GM18519 (cell line): ENCODE data around the gene ATP2C2.
"Not testable (repeated sequence)": the region's sequence is repeated elsewhere in the genome, so short reads cannot be mapped to it uniquely, and the experiment has no call there.

Source experiments
- ATAC-seq: cut with Tn5 transposase; IDR thresholded peaks from one replicate; pipeline ENCODE4 v1.9.1; 2021; ENCODE audit warnings: mild to moderate bottlenecking, moderate library complexity; ENCODE audit not compliant: unreplicated experiment, low FRiP score

ATP2C2 gene

DNA sequence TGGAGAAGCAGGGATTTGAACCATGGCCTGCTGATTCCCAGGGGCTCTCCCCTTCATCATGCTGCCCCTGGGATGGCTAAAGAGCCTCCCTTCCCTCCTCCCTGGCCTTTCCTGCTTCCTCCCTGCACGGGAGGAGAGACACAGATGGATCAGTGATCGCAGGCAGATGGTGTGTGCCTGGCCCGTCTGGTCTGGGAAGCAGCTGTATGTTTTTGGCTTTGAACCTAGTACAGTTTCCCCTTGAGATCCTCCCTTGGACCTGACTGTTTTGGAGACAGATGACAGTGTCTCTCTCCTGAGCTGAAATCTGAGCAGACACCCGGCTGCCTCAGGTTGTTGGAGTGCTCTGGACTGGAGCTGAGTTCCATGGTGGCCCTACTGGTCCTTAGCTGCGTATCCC lies 29.0 kb upstream of the ATP2C2 start:
- ATAC-seq = no peak

DNA sequence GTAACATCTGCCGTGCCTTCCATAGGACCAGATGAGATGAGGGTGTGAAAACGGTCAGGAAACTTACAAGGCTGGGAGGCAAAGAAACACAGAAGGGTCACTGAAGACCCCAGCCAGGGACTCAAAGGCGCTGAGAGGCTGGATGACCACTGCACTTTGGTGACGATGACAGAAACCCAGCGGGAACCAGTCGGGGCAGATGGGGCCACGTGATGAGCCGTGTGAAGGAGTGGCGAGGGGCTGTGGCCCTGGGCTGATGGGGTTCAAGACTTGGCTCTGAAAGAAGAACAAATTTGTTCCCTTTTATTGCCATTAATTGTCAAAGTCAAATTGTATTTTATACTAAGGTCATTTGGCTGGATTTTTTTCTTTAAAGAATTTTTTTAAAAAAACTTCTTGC lies 28.6 kb upstream of the ATP2C2 start:
- ATAC-seq = no peak

DNA sequence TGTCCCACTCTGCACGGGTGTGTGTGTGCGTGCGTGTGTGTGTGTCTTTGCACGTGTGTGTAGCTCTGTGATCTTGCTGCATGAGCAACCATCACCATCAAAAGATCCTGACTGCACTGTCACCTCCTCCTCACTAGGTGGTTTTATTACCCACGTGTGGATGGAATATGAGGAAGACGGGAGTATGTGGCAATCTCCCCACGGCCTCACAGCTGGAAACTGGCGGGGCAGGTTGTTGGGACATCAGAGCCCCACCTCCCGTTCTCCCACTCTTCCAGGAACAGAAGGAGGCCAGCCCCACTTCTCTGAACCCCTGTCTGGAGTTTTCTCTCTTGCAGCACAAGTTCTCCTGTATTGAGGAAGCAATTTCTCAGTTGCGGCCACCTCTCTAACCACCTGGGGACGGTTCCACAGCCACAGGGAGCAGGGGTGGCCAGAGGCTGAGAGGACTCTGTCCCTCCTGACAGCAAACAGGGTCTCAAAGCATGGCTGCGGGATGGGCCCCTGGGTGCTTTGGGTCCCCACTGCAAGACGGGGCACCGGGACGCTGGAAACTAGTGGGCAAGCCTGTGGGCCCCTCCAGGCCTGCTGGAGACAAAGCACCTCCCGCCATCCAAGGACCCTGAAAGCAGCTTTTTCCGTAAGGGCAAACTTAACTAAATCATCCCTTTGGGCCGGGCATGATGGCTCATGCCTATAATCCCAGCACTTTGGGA lies 27.9 kb upstream of the ATP2C2 start:
- no peak for ATAC-seq

DNA sequence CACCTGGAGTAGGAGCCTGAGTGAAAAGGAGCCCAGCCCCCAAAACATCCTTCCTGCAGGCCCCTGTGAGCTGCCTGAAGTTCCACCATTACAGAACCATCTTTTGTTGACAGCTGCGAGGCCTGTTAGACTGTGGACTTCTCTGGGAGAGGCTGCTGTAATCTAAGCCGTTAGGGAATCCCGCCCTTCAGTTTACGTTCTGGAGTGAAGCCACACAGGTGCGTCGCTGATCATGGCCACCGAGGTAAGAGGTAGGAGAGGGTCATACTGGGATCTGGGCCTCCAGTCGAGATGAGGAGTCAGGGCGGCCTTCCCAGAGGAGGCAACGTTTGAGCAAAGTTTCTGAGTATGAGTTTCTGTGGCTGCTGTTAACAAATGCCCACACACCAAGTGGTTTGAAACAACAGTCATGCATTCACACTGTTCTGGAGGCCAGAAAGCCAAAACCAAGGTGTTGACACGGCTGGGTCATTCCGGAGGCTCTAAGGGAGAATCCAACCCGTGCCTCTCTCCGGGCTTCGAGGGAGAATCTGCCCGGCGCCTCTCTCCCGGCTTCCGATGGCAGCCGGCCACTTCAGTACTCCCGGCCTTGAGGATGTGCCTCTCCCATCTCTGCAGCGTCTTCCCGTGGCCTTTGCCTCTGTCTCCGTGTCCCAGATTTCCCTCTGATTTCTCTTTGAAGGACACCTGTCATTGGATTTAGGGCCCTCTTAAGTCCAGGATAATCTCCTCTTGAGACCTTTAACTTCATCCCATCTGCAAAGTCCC lies 26.6 kb upstream of the ATP2C2 start:
- ATAC-seq = no peak

DNA sequence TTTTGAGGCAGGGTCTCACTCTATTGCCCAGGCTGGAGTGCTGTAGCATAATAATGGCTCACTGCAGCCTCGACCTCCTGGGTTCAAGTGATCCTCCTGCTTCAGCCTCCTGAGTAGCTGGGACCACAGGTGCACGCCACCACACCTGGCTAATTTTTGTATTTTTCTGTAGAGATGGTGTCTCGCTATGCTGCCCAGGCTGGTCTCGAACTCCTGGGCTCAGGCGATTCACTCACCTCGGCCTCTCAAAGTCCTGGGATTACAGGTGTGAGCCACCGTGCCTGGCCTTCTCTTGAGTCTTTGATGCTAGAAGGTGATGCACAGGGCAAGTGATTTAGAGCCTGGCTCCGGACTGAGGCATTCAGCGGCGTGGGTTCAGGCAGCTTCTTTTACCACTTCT lies 24.5 kb upstream of the ATP2C2 start:
- not testable (repeated sequence) for ATAC-seq

DNA sequence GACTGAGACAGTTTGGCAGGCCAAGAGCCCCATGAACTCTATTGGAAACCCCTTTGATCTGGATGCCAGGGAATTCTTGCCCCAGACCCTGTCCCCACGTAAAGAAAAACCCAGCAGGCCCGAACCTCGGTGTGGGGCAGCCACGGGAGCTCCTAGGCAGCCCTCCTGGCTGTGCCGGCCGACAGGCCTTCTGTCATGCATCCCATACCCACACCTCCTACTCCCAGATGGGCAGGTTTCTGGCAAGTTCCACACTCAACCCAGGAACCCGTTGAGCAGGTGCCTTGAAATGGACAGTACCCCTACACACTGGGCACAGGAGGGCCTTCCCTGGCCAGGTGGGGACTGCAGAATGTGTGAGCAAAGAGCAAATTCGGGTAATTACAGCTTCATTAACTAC lies 23.6 kb upstream of the ATP2C2 start:
- ATAC-seq = no peak

DNA sequence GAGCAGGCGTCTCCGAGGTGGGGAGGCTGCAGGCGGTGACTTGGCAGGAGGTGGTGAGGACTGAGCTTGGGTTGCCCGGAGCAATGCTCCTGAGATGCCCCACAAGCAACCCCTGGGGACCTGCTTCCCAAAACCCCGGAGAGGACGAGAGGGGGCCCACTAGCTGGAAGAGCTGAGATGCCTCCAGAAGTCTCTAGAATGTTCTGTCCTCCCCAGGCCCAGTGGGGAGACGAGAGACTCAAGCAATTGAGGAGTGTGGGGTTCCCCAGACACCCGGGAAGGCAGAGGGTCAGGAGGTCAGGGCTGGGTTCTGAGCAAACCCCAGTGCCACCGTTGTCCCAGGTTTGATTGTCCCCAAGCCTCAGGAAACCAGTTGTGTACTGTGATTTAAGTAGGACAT lies 21.2 kb upstream of the ATP2C2 start:
- no peak for ATAC-seq

DNA sequence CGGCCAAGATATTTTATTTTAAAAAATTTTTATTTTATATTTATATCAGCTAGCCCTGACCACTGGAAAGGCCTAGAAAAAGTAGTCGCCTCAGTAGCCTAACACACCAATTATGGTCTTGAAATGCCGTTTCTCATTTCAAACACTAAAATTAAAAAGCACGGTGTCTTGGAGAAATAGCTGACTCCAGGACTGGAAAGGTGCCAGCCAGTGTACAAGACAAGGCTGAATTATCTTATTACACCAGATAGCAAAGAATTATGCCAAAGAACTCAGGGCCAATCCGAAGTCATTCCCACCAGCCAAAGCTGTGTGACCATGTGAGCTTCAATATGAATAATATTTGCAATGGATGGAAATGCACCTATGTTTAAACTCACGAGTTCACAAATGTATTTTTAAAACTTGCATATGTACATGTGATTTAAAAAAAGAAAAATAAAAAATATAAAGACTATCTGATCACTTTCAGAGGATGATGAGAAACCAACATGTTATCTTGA lies 19.9 kb upstream of the ATP2C2 start:
- ATAC-seq = no peak

DNA sequence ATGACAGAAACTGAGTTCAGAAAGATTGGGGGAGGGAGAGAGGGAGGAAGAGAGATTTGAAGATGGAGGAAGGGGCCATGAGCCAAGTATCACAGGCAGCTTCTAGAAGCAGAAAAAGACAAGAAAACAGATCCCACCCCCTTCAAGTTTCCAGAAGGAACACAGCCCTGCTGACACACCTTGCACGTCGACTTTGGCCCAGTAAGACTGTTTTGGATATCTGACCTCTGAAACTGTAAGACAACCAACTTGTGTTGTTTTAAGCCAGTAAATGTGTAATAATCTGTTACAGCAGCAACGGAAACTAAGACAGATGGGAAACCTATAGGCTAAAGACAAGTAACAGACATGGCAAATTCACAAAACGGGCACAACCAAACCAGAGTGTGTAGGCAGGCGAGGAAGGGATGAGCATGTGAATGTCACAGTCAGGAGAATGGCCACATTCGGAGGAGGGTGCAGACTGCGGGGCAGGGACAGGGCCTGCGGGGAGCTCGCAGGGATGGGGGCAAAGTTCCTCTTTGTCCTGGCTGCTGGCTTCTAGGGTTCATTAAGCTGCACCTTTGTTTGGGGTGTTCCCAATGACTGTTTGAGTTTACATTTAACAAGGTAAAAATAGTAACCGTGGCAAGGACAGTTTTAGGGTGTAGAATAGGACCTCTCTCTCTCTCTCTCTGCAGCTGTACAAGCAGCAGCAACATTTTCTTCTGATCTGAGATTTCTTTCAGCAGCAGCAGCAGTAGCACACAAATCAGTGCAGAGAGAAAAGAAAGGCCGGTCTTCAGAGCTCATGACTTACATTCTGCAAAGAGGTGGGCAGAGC lies 18.3 kb upstream of the ATP2C2 start:
- no peak for ATAC-seq

DNA sequence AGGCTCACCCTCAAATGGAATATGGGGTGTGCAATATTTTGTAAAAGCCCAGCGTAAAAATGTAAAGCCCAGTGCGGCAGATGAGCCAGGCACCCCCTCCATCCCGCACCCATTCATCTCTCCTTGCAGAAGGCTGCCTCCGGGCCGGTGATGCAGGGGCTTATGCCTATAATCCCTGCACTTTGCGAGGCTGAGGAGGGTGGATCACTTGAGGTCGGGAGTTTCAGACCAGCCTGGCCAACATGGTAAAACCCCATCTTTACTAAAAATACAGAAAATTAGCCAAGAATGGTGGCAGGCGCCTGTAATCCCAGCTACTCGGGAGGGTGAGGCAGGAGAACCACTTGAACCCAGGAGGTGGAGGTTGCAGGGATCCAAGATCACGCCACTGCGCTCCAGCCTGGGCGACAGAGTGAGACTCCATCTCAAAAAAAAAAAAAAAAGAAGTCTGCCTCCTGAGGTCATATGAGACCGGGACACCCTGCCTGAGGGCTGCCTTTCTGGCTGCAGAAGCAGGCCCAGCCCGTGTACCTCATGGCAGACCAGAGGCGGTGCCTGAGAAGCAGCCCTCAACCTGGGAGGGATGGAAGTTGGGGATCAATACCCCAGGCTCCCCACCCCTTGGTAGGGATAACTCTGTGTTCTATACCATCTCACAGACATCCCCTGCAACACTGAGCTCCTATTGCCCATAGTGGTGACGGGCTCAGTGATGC lies 17.5 kb upstream of the ATP2C2 start:
- ATAC-seq = no peak

DNA sequence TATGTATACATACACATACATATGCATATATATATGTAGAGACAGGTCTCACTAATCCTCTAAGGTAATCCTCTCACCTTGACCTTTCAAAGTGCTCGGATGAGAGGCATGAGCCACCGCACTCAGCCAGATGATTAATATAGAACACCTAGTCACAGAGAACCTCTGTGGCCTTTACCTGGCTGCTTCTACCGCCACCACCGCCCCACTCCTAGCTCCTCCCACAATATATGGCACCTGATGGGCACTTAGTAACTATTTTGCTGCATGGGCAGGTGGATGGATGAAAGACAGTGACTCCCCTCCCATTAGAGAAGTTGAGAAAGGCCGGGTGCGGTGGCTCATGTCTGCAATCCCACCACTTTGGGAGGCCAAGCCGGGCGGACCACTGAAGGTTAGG lies 16.7 kb upstream of the ATP2C2 start:
- no peak for ATAC-seq

DNA sequence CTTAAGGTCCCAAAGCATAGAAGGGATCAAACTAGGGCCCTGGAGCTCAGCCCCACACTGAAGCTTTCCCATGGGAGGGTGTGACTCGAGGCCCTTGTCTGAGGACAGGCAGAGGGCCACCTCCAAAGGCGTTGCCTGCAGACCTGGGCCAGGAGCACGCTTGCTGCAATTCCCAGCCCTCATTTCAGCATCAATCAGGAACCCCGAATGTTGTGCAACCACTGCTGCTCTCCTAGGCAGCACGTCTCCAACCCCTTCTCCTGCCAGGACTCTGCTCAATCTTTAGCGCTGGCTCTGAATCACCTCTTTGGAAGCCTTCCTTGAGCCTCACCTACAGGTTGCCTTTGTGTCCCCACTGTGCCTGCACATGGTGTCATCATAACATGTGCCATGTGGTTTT lies 14.0 kb upstream of the ATP2C2 start:
- no peak for ATAC-seq

DNA sequence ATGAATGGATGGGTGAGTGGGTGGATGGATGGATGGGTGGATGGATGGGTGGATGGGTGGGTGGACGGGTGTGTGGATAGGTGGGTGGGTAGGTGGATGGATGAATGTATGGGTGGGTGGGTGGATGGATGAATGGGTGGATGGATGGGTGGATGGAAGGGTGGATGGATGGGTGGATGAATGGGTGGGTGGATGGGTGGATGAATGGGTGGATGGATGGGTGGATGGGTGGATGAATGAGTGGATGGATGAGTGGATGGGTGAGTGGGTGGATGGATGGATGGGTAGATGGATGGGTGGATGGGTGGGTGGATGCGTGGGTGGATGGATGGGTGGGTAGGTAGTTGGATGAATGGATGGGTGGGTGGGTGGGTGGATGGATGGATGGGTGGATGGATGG lies 13.2 kb upstream of the ATP2C2 start:
- no peak for ATAC-seq

DNA sequence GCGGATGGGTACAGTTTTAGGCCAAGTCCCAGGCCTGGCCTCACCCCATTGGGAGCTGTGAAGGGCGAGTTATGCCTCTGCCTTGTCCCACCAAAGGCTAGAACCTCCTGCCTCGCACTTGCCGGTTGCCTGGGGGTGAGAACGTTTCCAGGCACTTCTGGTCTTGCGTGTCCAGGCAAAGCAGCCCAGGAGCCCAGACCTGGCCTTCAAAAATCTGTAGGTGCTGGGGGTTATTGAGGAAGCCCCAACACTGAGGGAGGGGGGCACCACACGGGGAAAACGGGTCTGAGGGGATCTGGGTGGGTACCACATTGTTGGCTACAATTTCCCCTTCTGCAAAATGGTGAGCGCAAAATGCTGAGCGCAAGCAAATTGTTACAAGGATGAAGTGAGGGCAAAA lies 12.2 kb upstream of the ATP2C2 start:
- ATAC-seq = no peak

DNA sequence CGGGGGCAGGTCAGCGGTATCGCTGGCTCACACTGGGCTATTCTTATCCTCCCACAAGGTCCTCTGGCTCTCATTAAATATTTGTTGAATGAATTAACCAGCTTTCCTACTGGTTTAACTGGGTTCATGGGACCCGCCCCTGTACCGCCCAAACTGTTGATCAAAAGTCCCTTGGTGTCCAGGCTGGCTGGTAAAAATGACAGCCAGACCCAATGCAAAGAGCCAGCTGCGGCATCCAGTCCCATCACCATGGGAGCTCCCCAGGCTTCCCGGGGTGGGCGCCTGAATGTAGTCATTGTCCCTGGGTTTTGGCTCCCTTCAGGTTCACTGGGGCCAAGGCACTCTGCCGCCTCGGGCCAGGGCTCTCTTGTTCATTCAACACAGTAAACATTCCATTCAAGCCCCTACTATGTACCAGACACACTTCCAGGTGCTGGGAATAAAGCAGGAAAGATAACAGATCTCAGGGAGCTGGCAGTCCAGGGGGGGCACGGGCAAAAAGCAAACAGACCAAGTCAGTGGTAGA lies 11.7 kb upstream of the ATP2C2 start:
- ATAC-seq = no peak

DNA sequence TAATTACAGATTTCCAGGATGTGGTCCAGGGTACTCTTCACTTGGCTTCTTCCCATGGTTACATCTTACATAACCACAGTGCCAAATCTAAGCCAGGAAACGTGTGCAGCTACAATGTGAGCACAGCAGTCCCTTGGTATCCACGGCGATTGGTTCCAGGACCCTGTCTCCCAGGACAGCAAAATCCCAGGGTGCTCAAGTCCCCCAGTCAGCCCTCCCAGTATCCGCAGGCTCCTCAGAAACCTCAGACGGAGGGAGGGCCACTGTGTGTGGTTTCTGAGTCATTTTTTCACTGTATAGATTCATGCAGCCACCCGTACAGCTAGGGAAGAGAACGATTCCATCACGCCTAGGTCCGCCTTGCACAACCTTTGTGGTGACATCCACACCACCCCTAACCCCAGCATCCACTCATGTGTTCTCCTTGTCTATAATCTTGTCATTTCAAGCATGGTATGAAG lies 11.1 kb upstream of the ATP2C2 start:
- no peak for ATAC-seq

DNA sequence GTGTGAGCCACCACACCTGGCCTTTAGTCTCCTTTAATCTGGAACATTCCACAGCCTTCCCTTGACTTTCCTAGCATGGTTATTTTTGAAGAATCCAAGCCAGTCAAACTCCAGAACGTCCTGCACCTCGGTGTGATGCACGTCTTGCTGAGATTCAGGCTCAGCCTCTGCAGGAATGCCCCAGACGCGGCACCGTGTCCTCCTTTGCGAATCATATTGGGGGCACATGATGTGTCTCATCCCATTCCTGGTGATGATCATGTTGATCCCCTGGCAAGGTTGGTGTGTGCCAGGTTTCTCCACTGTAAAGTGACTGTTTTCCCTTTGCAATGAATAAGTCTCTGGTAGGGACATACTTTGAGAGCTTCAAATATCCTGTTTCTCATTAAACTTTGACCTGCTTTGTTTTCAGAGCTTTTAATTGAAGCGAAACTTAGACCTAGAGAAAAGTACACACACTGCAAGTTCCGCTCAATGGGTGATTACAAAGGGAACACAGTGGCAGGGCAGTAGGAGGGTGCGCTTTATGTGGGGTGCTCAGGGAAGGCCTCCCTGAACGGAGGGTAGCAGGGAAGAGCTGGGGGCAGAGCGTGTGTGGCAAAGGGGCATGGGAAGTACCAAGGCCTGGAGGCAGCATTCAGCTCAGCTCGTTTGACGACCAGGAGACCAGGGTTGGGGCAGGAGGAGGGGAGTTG lies 9.6 kb upstream of the ATP2C2 start:
- ATAC-seq = no peak

DNA sequence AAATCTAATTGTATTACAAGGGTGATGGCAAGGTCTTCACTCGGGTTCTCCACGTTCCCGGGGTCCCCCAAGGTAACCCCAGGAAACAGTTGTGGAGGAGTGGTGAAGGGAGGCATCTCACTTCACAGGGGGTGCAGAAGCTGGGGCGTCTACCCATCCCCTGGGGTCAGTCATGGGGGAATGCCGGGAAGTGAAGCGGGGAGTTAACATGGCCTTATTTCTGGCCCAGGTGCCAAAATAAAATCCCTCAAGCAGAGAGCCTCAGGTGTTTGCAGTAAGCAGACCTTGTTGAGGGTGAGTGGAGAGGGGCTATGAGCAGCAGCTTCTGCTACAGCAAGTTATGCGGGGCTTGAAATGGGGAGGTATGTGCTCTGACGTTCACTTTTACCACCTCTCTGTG lies 9.0 kb upstream of the ATP2C2 start:
- no peak for ATAC-seq

DNA sequence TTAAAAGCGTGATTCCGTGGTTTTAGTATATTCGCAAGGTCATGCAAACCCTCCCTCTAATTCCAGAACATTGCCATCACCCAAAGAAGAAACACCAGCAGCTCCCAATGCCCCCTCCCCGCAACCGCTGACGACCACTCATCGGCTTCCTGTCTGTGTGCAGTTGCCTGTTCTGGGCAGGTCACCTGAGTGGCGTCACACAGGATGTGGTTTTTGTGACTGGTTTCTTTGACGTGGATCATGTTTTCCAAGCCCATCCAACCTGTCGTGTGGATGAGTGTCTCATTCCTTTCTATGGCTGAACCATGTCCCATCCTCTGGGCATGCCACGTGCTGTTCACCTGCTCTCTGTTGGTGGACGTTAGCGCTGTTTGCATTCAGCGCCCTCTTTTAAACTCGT lies 8.2 kb upstream of the ATP2C2 start:
- no peak for ATAC-seq

DNA sequence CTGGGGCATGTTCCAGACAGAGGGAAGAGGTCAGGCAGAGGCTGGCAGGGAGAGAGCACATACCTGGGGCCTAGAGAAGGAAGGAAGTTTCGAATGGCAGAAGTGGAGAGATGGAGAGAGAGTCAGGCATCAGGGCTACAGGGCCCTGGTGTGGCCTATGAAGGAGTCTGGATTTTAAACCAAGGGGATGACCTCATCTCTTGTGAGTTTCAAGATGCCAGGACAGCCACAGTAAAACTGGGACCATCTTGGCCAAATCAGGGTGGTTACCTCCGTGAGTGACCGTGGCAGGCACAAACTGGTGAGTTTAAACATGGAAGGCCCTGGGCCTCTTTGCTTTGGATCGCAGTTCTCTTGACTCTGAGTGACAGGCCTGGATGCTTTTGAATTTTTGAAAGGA lies 7.6 kb upstream of the ATP2C2 start:
- ATAC-seq = no peak
